MM.1S (cell line): ENCODE measurements around the gene DLGAP1.

Experiments
- DNase-seq: peaks from one replicate; pipeline ENCODE4 v3.0.0-alpha.2; 2015
- H2AFZ ChIP-seq: fragments of 300-600 bp; sonication (generic); 2 replicates; pipeline ENCODE4 v1.6.0; 2016; ENCODE audit warnings: antibody characterized with exemption, low read length
- H3F3A ChIP-seq: fragments of 300-600 bp; sonication (generic); 2 replicates; pipeline ENCODE4 v1.6.1; 2016; ENCODE audit warnings: mild to moderate bottlenecking, antibody characterized with exemption, low read length, moderate library complexity, mixed read lengths; ENCODE audit not compliant: insufficient read depth
- H3K27ac ChIP-seq: fragments of 300-600 bp; sonication (generic); 2 replicates; pipeline ENCODE4 v1.5.1; 2016; ENCODE audit warnings: mild to moderate bottlenecking, low read length
- H3K27me3 ChIP-seq: fragments of 300-600 bp; sonication (generic); replicated peaks from 2 replicates; pipeline ENCODE4 v1.6.0; 2016; ENCODE audit warnings: low read length; ENCODE audit not compliant: insufficient read depth
- H3K36me3 ChIP-seq: fragments of 300-600 bp; sonication (generic); replicated peaks from 2 replicates; pipeline ENCODE4 v1.6.1; 2016; ENCODE audit warnings: mild to moderate bottlenecking, low read length, mixed read lengths; ENCODE audit not compliant: insufficient read depth
- H3K4me1 ChIP-seq: fragments of 300-600 bp; sonication (generic); 2 replicates; pipeline ENCODE4 v1.6.1; 2016; ENCODE audit warnings: low read length, mixed read lengths
- H3K4me2 ChIP-seq: fragments of 300-600 bp; sonication (generic); 2 replicates; pipeline ENCODE4 v1.6.0; 2016; ENCODE audit warnings: low read depth, low read length
- H3K4me3 ChIP-seq: fragments of 300-600 bp; sonication (generic); 2 replicates; pipeline ENCODE4 v1.5.1; 2016; ENCODE audit warnings: low read length, mixed read lengths
- H3K79me2 ChIP-seq: fragments of 300-600 bp; sonication (generic); 2 replicates; pipeline ENCODE4 v1.6.1; 2016; ENCODE audit warnings: mixed run types, low read length, mixed read lengths
- H3K9ac ChIP-seq: fragments of 300-600 bp; sonication (generic); 2 replicates; pipeline ENCODE4 v1.6.1; 2016; ENCODE audit warnings: low read length, mixed read lengths
- H3K9me2 ChIP-seq: fragments of 300-600 bp; sonication (generic); replicated peaks from 2 replicates; pipeline ENCODE4 v1.6.1; 2016; ENCODE audit warnings: mild to moderate bottlenecking, low read length, mixed read lengths; ENCODE audit not compliant: insufficient read depth
- H3K9me3 ChIP-seq: fragments of 300-600 bp; sonication (generic); replicated peaks from 2 replicates; pipeline ENCODE4 v1.6.1; 2016; ENCODE audit warnings: mild to moderate bottlenecking, low read length, mixed read lengths; ENCODE audit not compliant: insufficient read depth
- H4K20me1 ChIP-seq: fragments of 300-600 bp; sonication (generic); 2 replicates; pipeline ENCODE4 v1.6.1; 2016; ENCODE audit warnings: mild to moderate bottlenecking, low read length, moderate library complexity, mixed read lengths; ENCODE audit not compliant: insufficient read depth
- CTCF ChIP-seq: fragments of 300-600 bp; sonication (generic); IDR thresholded peaks from 2 replicates; pipeline ENCODE4 v1.5.1; 2016; ENCODE audit warnings: antibody characterized with exemption, low read length, mixed read lengths
- EZH2 ChIP-seq: fragments of 300-600 bp; sonication (generic); optimal IDR thresholded peaks from 2 replicates; pipeline ENCODE3; 2017; ENCODE audit warnings: low read depth, mild to moderate bottlenecking, antibody characterized with exemption, low read length, mixed read lengths
- EZH2phosphoT487 ChIP-seq: fragments of 300-600 bp; sonication (generic); IDR thresholded peaks from 2 replicates; pipeline ENCODE4 v1.6.1; 2018; ENCODE audit warnings: antibody characterized with exemption, low read length

DLGAP1 gene

DNA sequence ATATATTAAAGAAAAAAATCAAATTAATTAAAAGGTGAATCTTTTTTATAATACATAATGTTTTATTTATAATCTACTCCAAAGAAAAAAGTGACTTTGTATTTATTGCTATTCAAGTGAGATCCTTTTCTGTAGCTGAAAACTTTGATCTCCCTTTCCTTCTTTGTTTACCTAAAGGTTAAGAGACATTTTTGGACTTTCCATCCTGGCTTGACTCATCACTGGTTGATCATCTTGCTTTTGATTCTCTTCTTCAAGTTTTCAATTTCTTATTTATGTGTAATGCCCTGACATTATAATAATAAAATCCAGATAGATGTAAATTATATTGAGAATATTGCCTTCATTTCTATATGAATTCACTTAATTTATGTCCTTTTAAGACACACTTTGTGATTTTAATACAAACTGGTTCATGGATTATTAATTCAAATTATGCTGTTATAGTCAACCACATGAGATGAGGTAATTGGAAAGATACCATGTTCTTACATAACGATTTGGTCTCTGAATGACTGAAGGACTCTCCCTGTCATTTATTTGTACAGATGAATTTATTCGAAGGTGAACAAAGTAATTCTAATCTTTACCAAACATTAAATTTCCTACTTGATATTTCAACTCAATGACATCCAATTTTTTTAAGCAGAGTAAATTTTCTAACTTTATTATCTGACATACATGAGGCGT lies 820.7 kb downstream of the DLGAP1 start:
- H3K79me2 ChIP-seq, result no peaks in the 10 kb centered on the region
- H3K36me3 ChIP-seq, result no peaks in the 10 kb centered on the region
- H3K9me3 ChIP-seq, result no peaks in the 10 kb centered on the region
- H3K4me2 ChIP-seq, result no peak overlapping the region
- no peak overlapping the region for H3K27ac ChIP-seq
- H3K27me3 ChIP-seq, result peaks cover 16% of the 10 kb centered on the region
- no peak overlapping the region for H3K4me3 ChIP-seq
- TF ChIP-seq EZH2phosphoT487, result no peak
- no peak for TF ChIP-seq EZH2
- no peak for TF ChIP-seq CTCF
- no peak overlapping the region for H2AFZ ChIP-seq
- H3K4me1 ChIP-seq, result peaks cover 5% of the 10 kb centered on the region; the same call in 1 of the 2 replicates
- no peak overlapping the region for H3K9ac ChIP-seq
- DNase-seq, result no peak
- H3F3A ChIP-seq, result no peaks in the 10 kb centered on the region
- no peaks in the 10 kb centered on the region for H4K20me1 ChIP-seq
- no peaks in the 10 kb centered on the region for H3K9me2 ChIP-seq

- Histone ChIP-seq H3K4me3 (no peak overlapping the region), H3F3A (no peaks in the 10 kb centered on the region), H2AFZ (no peak overlapping the region), H3K9me3 (no peaks in the 10 kb centered on the region), H4K20me1 (no peaks in the 10 kb centered on the region), H3K4me1 (peaks cover 5% of the 10 kb centered on the region; the same call in 1 of the 2 replicates), H3K27ac (no peak overlapping the region), H3K9ac (no peak overlapping the region), H3K27me3 (peaks cover 16% of the 10 kb centered on the region), H3K79me2 (no peaks in the 10 kb centered on the region), H3K9me2 (no peaks in the 10 kb centered on the region), H3K36me3 (no peaks in the 10 kb centered on the region), H3K4me2 (no peak overlapping the region)
- TF ChIP-seq CTCF (no peak), EZH2 (no peak), EZH2phosphoT487 (no peak)
- DNase-seq, result no peak
Observed at GRCh38 chr18:3631887-3632286, 823.2 kb downstream of the DLGAP1 start.

- Histone ChIP-seq H4K20me1 (no peaks in the 10 kb centered on the region), H3F3A (no peaks in the 10 kb centered on the region), H3K36me3 (no peaks in the 10 kb centered on the region), H3K79me2 (no peaks in the 10 kb centered on the region), H3K4me3 (no peak overlapping the region), H3K27me3 (no peaks in the 10 kb centered on the region), H3K9me2 (no peaks in the 10 kb centered on the region), H3K27ac (no peak overlapping the region), H3K4me1 (no peaks in the 10 kb centered on the region), H3K9me3 (no peaks in the 10 kb centered on the region), H3K4me2 (no peak overlapping the region), H2AFZ (no peak overlapping the region), H3K9ac (no peak overlapping the region)
- no peak for TF ChIP-seq EZH2
- no peak for TF ChIP-seq EZH2phosphoT487
- no peak for TF ChIP-seq CTCF
- no peak for DNase-seq
Observed at GRCh38 chr18:3626929-3627458, 828.1 kb downstream of the DLGAP1 start.
